Fibroblast of gingiva (primary cell): ENCODE results near the gene ADCK2.
"Not testable (repeated sequence)": the region's sequence is repeated elsewhere in the genome, so short reads cannot be mapped to it uniquely, and the experiment has no call there.

Source experiments
- DNase-seq: peaks from one replicate; pipeline ENCODE4 v3.0.0-alpha.2; 2011; ENCODE audit warnings: low read depth

The ADCK2 gene

DNA sequence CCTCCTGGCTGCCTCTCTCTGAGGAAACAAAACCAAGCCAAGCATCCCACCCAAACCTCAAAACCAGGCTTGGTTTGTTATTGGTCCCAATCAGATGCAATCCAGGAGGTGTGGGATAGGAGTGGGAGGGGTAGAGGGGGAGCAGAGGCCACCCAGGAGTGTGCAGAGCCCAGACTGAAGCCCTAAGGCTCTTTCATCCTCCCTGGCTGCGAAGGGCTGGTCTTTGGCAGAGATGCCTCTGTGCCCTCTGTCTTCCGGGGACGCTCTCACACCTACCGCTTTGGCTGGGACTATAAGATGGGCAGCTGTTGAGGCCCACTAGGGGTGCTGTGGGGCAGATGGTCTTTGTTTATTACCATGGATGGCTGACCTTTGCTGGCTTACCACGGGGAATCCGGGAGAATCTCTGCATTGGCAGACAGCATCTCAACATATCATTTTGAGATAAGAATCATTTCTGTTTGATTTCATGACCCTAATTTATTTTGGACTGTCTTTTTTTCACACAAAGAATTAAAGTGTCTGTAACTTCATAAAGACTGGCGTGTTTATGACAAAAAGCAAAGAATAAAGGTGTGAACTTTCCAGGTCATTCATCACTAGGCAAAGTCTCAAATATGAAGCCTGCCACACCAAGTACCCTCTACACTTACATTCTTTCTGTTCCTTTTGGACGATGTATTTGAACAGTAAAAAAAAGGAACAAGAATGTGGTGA is 25.7 kb upstream of the ADCK2 start:
- DNase-seq = peak; percentile 28

DNA sequence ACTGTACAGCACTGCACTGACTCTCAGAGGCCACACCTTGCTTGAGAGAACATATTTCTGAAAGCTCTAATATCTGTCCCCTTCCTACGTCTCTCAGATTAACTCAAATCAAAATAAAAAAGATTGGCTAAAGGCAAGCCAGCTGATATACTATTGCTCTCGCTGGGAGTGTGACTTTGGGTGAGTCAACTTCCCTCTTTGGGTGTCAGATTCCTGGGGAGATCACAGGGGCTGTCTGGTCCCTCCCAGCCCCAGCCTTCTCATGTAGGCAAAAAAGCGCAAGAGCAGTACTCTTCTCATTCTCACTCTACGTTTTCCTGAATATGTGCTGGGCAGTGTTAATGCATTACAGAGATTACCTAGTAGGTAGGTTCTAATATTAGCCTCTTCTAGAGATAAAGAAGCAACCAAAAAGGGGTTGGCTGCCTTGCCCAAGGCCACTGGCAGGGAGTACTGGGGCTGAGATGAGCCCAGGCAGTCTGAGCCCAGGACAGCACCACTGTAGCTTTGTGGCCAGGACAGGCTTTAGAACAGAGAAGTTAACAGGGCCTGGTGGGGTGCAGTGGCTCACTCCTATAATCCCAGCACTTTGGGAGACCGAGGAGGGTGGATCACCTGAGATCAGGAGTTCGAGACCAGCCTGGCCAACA is 23.1 kb upstream of the ADCK2 start:
- no peak for DNase-seq

DNA sequence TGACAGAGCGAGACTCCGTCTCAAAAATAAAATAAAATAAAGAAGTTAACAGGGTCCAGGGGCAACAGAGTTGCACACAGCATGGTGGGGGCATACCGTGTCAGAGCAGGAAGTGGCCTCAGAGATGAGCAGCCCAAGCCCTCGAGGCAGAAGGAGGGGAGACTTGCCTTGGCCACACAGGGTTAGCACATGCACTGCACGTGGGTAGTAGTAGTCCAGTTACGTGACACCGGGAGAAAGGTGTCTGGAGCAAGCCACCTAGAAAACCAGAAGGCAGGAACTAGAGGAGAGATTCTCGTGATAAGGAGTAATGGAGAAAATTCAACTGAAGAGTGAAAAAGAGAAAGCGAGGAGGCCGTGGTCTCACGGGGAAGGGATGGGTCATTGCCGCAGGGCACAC is 22.4 kb upstream of the ADCK2 start:
- DNase-seq = no peak

DNA sequence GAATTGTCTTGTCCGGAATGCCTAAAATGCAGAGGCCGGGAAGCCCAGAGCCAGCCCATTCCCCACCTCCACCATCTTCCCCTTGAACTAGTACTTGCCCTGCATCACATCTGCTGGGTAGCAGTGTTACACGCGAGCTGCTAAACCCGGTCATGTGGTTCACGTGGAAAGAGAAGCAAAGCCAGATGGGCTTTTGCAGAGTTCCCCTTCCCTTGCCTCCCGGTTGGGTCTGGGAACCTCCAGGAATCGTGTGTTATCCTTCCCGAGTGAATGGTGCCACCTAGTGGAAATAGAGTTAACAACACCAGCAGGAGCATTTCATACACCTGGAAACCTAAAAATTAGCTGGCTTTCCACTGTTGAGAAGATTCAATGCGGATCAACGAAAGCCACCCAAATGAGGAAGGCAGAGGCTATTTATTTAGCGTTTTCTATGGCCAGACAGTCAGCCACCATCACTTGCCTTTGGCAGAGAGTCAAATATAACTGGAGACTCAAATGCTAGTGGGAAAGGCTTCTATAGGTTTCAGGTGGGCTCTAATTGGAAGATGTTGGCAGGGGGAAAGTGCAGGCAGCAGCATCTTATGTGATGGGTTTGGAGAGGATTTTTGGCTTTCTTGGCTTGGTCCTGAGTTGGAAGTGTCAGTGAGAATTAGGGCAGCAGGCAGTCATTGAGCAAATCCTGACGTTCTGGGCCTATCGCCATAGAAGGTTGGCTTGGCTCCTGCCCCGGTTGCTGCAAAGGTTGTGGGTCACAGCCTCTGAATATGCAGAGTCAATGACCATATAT is 19.2 kb upstream of the ADCK2 start:
- peak; percentile 73 for DNase-seq

DNA sequence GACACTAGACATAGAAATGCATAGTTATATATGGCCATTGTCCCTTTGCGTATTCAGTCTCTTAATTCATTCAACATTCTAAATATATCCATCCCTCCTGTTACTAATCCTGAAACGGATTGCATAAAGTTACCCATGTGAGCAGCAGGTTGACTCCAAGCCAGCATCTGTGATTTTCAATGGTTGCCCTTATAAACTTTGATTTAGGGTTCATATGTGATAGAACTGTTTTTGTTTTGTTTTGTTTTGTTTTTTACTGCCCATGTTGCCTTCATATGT is 18.7 kb upstream of the ADCK2 start:
- DNase-seq = no peak

DNA sequence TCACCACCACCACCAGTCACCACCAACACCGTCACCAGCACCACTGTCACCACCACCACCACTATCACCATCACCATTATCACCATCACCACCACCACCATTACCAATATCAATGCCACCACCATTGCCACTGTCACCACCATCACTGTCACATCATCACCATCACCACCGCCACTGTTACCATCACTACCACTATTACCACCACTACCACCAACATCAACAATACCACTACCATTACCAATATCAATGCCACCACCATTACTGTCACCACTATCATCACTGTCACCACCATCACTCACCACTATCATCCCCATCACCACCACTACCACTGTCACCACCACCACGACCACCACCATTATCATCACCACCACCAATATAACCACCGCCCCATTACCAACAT is 18.1 kb upstream of the ADCK2 start:
- no peak for DNase-seq

DNA sequence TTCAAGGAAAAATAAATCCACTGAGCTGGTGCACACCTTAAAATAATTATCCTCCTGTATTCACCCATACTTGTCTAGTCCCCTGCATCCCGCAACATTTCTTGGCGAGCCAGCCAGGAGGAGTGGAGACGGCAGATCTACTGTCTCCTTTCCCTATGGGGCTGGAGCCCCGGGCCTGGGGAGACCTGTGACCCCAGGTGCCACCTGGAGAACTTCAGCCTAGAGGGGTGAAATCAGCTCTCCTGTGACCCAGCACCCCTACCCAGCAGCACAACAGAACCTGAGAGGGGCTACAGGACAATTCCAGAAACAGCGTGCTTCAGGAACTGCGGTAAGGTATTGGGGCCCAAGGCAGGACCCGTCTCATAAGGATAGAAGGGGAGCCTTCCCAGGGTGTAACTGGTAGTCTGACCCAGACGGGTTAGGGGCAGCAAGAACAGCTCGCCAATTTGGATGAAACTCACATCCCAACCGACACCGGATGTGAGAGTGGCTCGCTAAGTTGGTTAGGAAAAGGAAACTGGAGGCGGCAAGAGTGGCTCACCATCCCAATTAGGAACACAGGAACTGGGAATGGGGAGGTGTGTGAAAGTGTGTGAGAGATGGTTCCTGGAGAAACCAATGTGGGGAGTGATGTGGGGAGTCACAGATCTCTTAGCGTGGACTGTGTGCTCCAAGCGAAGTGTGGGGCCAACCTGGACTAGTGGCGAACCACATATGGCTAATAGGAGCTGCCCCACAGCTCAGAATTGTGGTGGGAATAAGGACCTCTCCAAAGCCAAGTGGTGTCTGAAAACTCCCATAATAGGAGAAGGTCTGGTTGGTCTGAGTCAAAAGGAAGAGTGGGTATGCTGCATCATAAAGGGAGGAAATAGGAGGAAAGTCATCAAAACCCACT is 17.0 kb upstream of the ADCK2 start:
- DNase-seq = no peak

DNA sequence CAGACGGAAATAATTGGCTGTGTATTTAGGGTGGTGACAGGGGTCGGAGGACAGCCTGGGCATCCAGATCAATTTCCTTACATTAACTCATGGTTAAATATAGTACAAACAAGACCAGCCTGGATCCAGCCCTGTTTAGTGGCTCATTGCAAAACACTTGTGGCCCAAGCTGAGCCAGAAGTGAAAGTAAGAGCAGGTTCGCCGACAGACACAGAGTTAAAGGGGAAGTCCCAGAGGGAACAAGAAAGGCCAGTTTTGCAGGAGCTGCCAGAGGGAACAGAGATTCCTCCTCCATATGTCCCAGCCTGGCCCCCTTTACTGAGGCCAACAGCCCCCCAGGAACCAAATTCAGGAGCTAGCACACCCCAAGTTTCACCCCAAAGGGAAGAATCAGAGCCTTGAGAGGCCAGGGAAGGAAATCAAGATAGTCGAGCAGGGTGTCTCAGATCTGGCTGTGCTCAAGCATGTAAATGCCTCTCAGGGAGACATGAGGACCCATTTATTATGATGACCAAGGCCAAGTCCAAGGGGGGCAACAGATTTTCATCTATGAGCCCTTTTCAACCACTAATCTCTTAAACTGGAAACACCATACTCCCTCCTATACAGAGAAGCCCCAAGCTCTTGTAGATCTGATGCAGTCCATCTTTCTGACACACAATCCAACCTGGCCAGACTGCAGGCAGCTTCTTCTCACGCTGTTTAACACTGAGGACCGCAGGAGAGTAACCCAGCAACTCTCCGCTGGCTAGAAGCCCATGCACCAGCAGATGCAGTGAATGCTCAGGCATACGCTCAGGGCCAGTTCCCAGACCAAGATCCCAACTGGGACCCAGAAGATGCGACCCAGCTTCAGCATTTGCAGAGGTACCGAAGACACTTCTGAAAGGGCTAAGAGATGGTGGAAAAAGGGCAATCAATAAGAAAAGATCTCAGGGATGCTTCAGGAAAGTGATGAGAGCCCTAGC is 15.9 kb upstream of the ADCK2 start:
- peak; percentile 69 for DNase-seq

DNA sequence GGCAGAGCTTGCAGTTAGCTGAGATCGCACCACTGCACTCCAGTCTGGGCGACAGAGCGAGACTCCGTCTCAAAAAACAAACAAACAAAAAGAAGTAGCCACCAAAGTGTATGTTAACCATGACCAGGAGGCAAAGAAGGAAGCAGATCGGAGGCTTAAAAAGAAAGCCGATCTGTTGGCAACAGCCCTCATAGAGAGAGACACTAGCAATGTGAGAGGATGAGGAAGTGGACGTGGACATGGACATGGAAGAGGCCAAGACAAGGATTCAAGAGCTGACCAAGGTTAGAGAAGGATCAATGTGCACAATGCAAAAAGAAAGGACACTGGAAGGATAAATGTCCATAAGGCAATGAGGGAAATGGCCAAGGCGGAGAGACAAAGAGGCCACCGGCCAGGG is 14.9 kb upstream of the ADCK2 start:
- DNase-seq = no peak

DNA sequence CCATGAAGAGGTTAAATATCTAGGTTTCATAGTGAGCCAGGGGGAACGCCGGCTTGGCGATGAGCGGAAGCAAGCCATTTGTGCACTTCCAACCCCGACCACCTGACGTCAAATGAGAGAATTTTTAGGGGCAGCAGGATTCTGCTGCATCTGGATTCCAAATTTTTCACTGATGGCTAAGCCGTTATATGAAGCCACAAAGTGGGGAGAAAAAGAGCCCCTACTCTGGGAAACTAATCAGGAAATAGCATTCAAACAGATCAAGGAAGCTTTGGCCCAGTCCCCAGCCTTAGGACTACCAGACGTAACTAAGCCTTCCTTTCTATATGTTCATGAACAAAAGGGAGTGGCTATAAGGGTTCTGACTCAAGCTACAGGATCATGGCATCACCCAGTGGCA is 12.9 kb upstream of the ADCK2 start:
- no peak for DNase-seq

DNA sequence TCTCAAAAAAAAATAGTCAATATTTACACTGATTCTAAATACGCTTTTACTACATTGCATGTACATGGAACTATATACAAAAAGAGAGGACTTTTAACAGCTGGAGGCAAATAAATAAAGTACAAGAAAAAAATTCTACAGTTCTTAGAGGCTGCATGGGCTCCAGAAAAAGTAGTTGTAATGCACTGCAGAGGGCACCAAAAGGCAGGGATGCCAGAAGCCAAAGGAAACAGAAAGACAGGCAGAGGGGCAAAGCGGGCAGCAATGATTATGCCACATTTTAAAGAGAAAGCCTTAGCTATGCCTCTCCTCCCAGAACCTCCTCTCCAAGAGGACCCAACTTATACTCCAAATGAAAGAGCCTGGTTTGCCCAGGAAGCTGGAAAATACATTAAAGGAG is 11.6 kb upstream of the ADCK2 start:
- DNase-seq = peak; percentile 17

DNA sequence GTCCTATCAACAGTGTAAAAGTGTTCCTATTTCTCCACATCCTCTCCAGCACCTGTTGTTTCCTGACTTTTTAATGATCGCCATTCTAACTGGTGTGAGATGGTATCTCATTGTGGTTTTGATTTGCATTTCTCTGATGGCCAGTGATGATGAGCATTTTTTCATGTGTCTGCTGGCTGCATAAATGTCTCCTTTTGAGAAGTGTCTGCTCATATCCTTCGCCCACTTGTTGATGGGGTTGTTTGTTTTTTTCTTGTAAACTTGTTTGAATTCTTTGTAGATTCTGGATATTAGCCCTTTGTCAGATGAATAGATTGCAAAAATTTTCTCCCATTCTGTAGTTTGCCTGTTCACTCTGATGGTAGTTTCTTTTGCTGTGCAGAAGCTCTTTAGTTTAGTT is 9.8 kb upstream of the ADCK2 start:
- DNase-seq = not testable (repeated sequence)

DNA sequence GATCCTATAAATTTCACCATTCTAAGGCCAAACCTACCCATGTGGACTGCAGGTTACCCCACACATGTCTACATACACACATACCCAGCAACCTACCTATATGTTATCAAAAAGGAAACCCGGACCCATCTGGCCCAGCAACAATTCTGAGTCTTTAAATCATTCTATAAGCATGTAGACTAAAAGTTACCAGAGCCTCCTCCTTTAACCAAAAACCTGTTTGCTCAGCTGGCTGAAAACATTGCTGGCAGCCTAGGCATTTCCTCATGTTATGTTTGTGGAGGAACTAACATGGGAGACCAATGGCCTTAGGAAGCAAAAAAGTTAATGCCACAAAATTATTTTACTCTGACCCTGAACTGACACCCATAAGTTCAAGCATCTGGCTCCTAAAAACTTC is 5.3 kb upstream of the ADCK2 start:
- DNase-seq = no peak

DNA sequence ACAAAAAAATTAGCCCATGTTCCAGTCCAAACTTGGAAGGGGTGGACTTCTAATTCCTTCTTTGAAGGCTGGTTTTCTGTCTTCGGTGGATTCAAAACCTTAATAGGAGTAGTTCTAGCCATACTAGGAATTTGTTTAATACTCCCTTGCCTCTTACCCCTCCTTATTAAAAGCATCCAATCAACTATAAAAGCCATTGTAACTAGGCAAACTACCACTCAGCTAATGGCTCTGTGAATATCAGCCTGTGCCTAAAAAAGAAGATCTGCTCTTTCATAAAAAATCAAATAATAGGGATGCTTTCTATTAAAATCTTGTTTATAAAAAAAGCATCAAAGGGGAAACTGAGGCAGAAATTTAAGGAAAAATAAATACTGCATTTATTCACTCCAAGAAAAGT is 4.1 kb upstream of the ADCK2 start:
- no peak for DNase-seq

DNA sequence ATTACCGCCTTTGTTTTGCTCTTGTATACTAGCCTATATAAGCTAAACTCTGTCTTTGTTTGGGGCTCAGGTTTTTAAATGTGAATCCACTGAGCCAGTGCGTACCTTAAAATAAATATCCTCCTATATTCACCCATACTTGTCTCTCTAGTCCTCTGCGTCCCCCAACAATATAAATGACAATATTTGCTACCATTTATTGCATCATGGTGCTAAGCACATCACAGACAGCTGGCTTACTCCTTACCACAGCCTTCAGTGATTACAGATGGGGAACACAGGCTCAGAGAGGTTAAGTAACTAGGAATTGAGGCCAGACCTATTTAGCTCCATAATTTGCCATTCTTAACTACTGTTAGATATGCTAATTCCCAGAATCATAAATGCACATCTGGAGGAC is 3.4 kb upstream of the ADCK2 start:
- DNase-seq = no peak

DNA sequence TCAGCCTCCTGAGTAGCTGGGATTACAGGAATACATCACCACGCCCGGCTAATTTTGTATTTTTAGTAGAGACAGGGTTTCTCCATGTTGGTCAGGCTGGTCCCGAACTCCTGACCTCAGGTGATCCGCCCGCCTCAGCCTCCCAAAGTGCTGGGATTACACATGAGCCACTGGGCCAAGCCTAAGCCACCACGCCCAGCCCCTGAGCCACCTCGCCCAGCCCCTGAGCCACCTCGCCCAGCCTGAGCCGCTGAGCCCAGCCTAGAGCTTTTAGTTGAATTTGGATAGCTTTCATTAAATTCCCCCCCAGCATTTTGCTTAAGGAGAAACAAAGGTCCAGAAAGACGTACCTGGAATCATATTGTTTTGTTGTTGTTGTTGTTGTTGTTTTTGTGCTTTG is 2.9 kb upstream of the ADCK2 start:
- not testable (repeated sequence) for DNase-seq

DNA sequence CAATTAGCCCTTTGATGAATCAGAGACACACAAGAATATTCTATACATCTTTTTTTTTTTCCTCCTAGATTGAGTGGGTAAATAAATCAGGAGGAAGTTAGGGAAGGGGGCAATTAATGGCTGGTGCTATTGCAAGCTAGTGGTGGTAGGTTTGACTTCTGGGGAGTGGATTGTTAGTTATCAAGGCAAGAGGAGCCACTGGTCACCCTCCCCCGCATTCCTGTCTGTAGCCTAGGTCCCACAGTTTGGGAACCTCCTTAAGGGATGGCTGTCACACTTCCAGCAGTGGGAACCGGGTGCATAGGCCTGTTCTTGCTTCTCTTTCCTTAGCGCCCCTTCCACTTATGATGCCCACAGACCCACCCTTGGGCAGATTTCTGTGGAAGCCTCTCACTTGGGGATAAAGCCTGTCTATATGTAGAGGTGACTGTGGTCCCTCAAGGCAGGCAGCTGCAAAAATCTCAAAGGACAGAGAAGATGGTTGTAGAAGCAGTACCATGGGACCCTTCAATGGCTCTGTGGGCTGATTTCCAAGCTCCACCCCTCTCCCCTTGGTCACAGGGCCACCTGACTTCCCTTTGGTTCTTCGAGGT is 2.3 kb upstream of the ADCK2 start:
- no peak for DNase-seq

DNA sequence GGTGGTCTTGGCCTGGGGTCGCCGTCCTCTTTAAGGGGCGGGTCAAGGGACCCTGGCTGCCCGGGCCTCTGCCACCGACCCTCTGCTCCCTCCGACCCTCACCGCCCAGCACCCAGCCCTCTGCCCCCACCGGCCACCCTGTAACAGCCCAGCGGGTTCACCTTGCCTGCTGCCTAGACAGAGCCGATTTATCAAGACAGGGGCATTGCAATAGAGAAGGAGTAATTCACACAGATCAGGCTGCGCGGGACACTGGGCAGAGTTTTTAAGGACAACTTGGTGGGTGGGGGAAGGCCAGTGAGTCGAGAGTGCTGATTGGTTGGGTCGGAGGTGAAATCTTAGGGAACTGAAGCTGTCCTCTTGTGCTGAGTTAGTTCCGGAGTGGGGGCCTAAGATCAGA is 779 bp upstream of the ADCK2 start:
- no peak for DNase-seq

DNA sequence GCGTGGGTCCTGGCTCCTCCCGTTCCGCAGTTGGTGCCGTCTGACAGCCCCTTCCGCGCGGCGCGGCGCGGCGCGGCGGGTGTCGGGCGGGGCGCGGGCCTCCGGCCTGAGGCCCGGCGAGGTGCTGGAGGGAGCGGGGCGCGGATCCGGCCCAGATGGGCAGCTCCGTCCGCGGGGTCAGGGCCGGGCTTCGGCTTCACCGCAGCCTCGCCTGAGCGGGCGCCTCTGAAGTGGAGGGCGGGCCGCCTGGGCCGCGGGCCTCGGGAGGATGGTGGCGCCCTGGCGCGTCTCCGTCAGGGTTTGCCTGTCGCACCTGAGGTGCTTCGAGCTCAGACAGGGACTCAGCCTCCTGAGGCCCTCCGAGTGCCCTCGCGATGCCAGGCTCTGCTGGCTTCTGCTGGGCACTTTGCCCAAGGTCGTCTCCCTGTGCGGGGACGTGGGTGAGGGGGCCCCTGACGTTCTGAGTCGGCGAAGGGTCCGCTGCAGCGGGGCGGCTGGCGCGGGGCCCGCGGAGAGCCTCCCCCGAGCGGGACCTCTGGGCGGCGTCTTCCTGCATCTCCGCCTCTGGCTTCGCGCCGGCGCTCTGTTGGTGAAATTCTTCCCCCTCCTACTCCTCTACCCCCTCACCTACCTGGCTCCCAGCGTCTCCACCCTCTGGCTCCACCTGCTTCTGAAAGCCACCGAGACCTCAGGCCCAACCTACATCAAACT is 473 bp downstream of the ADCK2 start:
- DNase-seq = no peak

DNA sequence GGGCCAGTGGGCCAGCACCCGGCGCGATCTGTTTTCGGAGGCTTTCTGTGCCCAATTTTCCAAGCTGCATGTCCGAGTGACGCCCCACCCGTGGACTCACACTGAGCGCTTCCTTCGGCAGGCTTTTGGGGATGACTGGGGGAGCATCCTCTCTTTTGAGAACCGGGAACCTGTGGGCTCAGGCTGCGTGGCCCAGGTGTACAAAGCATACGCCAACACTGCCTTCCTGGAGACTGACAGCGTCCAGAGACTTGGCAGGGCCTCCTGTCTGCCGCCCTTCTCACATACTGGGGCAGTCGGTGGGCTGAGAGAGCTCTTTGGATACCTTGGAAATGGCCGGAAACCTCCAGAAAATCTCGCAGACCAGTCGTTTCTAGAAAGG is 1.0 kb downstream of the ADCK2 start:
- no peak for DNase-seq
